Left lung (tissue), 10 donors: Measurements from ENCODE around the gene LRRTM1. TPM values are rescaled to one million over a fixed set of nuclear protein-coding genes. Genes with fewer than 3 reads are reported as not detected.

Experiments used
- ATAC-seq: fragments of 200-7000 bp; cut with Tn5 transposase; one replicate; pipeline ENCODE4 v1.9.1; 2020; ENCODE audit warnings: moderate library complexity
- DNase-seq, 4 donors: peaks; one replicate each; pipeline ENCODE4 v3.0.0-alpha.2; 2013 to 2020
- H3K27ac ChIP-seq, 2 donors: fragments of 200-600 bp; sonication (generic) in 1 of 2; one replicate each; pipeline versions ENCODE4 v1.5.0 to v1.8.0; 2020 to 2021
- H3K27me3 ChIP-seq, 2 donors: fragments of 200-600 bp; sonication (generic) in 1 of 2; one replicate each; pipeline versions ENCODE4 v1.5.0 to v1.8.0; 2020 to 2021
- H3K36me3 ChIP-seq, 2 donors: fragments of 200-600 bp; sonication (generic) in 1 of 2; one replicate each; pipeline versions ENCODE4 v1.5.0 to v1.8.0; 2020 to 2021
- H3K4me1 ChIP-seq, 2 donors: fragments of 200-600 bp; one replicate each; pipeline ENCODE4 v1.8.0; 2021
- H3K4me3 ChIP-seq, 2 donors: fragments of 200-600 bp; sonication (generic) in 1 of 2; one replicate each; pipeline versions ENCODE4 v1.5.0 to v1.8.0; 2020 to 2021; ENCODE audit warnings: mild to moderate bottlenecking in 1 of 2
- H3K9me3 ChIP-seq, 2 donors: fragments of 200-600 bp; sonication (generic) in 1 of 2; one replicate each; pipeline versions ENCODE4 v1.5.0 to v1.8.0; 2020 to 2021
- intact Hi-C, 2 donors: fragments of 100-400 bp; cut with DNase I; formaldehyde crosslinking; loops; one replicate each; pipeline versions ENCODE4 v1.11.2 to v1.14.2; 2022
- polyA plus RNA-seq, 6 donors: library from polyadenylated mRNA; unstranded; fragments of 120-200 nt; gene quantifications; one replicate each; pipeline ENCODE4 v1.2.1, GENCODE V29; 2013; ENCODE audit not compliant: insufficient read length in 6 of 6
- total RNA-seq, 2 donors: library from RNA; stranded (reverse); fragmentation: NEBNext Ultra II Directional; extraction: Animal tissue kit (Norgen Biotek cat#: 25700); gene quantifications; one replicate each; pipeline ENCODE4 v1.2.1, GENCODE V29; 2021
- TF ChIP-seq, protein P1 (sequence below), 2 donors: fragments of 200-600 bp; sonication (generic) in 1 of 2; IDR thresholded peaks; one replicate each; pipeline versions ENCODE4 v1.5.0 to v1.8.0; 2021; ENCODE audit warnings: antibody characterized with exemption in 2 of 2
- donor health status: DM: no; HTN: yes; CAD: no.
- donor health status: DM: no; HTN: no; CAD: no.

The LRRTM1 gene
- total and polyA plus RNA-seq, 8 donors, result 2.0 to 3.6 (median 2.7) TPM; not detected in 2

GRCh38 chr2:80340022-80340421, 35.5 kb upstream of the LRRTM1 start:
- ATAC-seq, result no peak
- intact Hi-C loops, result no loop called here
- Histone ChIP-seq H3K4me3 (no peak overlapping the region), H3K9me3 (peaks cover 0 to 3% of the 10 kb centered on the region in 2 donors), H3K27ac (no peak overlapping the region), H3K36me3 (no peaks in the 10 kb centered on the region), H3K27me3 (no peaks in the 10 kb centered on the region), H3K4me1 (no peaks in the 10 kb centered on the region)
- DNase-seq, result no peak
- TF ChIP-seq, protein P1, sequence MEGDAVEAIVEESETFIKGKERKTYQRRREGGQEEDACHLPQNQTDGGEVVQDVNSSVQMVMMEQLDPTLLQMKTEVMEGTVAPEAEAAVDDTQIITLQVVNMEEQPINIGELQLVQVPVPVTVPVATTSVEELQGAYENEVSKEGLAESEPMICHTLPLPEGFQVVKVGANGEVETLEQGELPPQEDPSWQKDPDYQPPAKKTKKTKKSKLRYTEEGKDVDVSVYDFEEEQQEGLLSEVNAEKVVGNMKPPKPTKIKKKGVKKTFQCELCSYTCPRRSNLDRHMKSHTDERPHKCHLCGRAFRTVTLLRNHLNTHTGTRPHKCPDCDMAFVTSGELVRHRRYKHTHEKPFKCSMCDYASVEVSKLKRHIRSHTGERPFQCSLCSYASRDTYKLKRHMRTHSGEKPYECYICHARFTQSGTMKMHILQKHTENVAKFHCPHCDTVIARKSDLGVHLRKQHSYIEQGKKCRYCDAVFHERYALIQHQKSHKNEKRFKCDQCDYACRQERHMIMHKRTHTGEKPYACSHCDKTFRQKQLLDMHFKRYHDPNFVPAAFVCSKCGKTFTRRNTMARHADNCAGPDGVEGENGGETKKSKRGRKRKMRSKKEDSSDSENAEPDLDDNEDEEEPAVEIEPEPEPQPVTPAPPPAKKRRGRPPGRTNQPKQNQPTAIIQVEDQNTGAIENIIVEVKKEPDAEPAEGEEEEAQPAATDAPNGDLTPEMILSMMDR (IDR thresholded peaks at IDR 0.05), result no peak

DNA sequence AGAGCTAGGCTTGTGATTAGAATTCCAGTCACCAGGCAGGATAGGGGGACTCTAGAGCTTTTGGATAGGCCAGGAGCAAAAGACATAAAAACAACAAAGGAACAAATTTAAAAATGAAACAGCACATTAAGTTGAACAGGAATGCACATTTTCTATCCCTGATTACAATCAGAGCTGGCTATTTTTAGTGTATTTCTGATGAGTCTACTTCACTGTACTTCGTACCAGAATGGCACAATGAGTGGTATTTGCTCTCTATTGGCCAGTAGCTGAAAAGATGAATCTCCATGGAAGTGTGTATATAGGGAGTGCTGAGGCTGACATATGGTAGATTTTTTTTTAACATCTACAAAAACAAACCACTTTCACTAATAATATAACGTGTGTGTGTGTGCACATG, 34.2 kb upstream of the LRRTM1 start:
- DNase-seq (no peak), ATAC-seq (no peak)
- TF ChIP-seq, protein P1 (IDR thresholded peaks at IDR 0.05), result no peak
- H3K27me3 ChIP-seq, result no peaks in the 10 kb centered on the region
- no peaks in the 10 kb centered on the region for H3K4me1 ChIP-seq
- H3K4me3 ChIP-seq, result no peak overlapping the region
- H3K9me3 ChIP-seq, result peaks cover 0 to 3% of the 10 kb centered on the region in 2 donors
- intact Hi-C loops, result no loop called here
- no peak overlapping the region for H3K27ac ChIP-seq
- no peaks in the 10 kb centered on the region for H3K36me3 ChIP-seq

DNA sequence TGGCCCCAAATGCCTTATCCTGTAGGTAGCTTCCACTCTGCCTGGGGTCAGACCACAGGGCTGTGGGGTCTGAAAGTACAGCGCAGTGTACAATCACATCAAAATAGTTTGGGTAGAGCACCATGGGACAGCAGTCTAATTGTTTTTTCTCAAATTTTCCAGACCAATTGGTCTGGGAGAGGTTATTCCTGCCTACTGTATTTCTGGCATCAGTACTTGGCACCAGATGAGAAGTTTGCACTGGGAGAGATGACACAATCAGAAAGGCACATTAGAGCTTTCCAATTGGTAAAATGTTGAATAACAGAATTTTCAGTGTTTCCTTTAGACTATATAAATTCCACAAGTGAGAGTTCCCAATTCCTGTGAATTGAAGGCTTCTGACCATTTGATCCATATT, 30.9 kb upstream of the LRRTM1 start:
- H3K27ac ChIP-seq, result no peak overlapping the region
- H3K27me3 ChIP-seq, result no peaks in the 10 kb centered on the region
- H3K36me3 ChIP-seq, result no peaks in the 10 kb centered on the region
- H3K4me3 ChIP-seq, result no peak overlapping the region
- no peaks in the 10 kb centered on the region for H3K4me1 ChIP-seq
- no peak for ATAC-seq
- H3K9me3 ChIP-seq, result peaks cover 0 to 3% of the 10 kb centered on the region in 2 donors
- TF ChIP-seq, protein P1 (IDR thresholded peaks at IDR 0.05), result no peak
- intact Hi-C loops, result no loop called here
- no peak for DNase-seq

- ATAC-seq, result no peak
- DNase-seq, result peak in 1 of 4 donors; percentile 34
- TF ChIP-seq, protein P1 (IDR thresholded peaks at IDR 0.05), result no peak
- Histone ChIP-seq H3K27me3 (no peaks in the 10 kb centered on the region), H3K9me3 (peaks cover 0 to 3% of the 10 kb centered on the region in 2 donors), H3K4me3 (no peak overlapping the region), H3K36me3 (no peaks in the 10 kb centered on the region), H3K4me1 (no peaks in the 10 kb centered on the region), H3K27ac (no peak overlapping the region)
- intact Hi-C loops, result no loop called here
These were observed 29.3 kb upstream of the LRRTM1 start for GRCh38 chr2:80333886-80334285.

DNA sequence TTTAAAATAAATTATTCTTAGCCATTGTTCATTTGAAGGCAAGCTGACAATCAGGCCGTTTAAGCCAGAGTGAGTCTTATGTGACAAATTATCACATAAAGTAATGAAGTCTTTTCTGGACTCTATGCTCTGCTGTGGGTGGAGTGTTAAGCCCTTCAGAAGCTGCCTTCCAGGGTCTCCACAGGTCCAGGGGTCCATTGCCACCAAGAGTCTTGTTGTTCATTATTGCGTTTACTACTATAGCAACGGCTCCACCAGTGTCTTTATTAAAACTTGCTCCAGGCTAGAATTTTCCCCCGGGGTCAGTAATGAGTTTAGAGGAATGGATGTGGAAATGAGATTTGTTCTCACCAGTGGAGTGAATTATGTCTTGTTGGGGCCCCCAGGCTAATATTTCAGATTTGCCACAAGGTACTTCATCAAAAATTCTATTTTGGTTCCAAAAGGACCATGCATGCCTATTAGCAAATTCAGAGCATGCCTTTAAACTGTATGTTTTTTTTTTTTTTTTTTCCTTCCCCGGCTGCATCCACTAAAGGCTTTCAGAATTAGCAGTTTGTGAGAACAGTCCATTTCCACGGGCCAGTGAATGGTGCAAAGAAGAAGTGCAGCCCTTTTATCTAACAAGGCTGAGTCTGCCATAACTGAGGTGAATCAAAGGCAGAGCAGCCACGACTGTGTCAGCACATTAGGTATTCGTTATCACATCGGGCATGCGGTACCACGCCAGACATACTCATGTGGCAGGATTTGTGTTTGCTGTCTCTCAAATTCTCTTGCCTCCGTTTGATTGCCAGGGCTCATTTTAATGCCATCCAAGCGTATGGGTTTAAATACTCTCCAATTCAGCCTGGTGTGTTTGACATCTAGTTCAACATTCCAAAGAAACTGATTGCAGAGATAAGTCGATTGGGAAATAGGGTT, 26.2 kb upstream of the LRRTM1 start:
- no peaks in the 10 kb centered on the region for H3K9me3 ChIP-seq
- H3K36me3 ChIP-seq, result no peaks in the 10 kb centered on the region
- H3K27ac ChIP-seq, result no peak overlapping the region
- H3K4me3 ChIP-seq, result no peak overlapping the region
- intact Hi-C loops, result no loop called here
- no peak for ATAC-seq
- no peaks in the 10 kb centered on the region for H3K27me3 ChIP-seq
- peak in 1 of 4 donors; percentile 31 for DNase-seq
- TF ChIP-seq, protein P1 (IDR thresholded peaks at IDR 0.05), result no peak
- no peaks in the 10 kb centered on the region for H3K4me1 ChIP-seq
